Germinal center (tissue), 1 donor: ENCODE data around the gene MAMDC2.

ENCODE experiments used
- DNase-seq: peaks from one replicate; pipeline ENCODE4 v3.0.0; 2012; ENCODE audit warnings: mixed read lengths, low spot score

Gene MAMDC2

GRCh38 chr9:70108181-70108580, 64.5 kb downstream of the MAMDC2 start:
- DNase-seq = no peak

- no peak for DNase-seq
Observed at GRCh38 chr9:70110194-70111041, 66.8 kb downstream of the MAMDC2 start.

- DNase-seq = peak; percentile 34
Observed at GRCh38 chr9:70111042-70111602, 67.5 kb downstream of the MAMDC2 start.

- no peak for DNase-seq
Observed at GRCh38 chr9:70111641-70112236, 68.1 kb downstream of the MAMDC2 start.

GRCh38 chr9:70112981-70113380, 69.3 kb downstream of the MAMDC2 start:
- no peak for DNase-seq

- peak; percentile 50 for DNase-seq
Observed at GRCh38 chr9:70113403-70114022, 69.9 kb downstream of the MAMDC2 start.

GRCh38 chr9:70114898-70115297, 71.2 kb downstream of the MAMDC2 start:
- no peak for DNase-seq

- DNase-seq = no peak
Observed at GRCh38 chr9:70117835-70118319, 74.2 kb downstream of the MAMDC2 start.

- DNase-seq = no peak
Observed at GRCh38 chr9:70119786-70120185, 76.1 kb downstream of the MAMDC2 start.

- no peak for DNase-seq
Observed at GRCh38 chr9:70120834-70121510, 77.3 kb downstream of the MAMDC2 start.

- DNase-seq = no peak
Observed at GRCh38 chr9:70121818-70122436, 78.3 kb downstream of the MAMDC2 start.

GRCh38 chr9:70123695-70124094, 80.0 kb downstream of the MAMDC2 start:
- DNase-seq = no peak

- DNase-seq = no peak
Observed at GRCh38 chr9:70125621-70126263, 82.1 kb downstream of the MAMDC2 start.

- DNase-seq = no peak
Observed at GRCh38 chr9:70127036-70127435, 83.4 kb downstream of the MAMDC2 start.

- DNase-seq = no peak
Observed at GRCh38 chr9:70127540-70128416, 84.1 kb downstream of the MAMDC2 start.

GRCh38 chr9:70130266-70130665, 86.6 kb downstream of the MAMDC2 start:
- DNase-seq = no peak

GRCh38 chr9:70131296-70131695, 87.6 kb downstream of the MAMDC2 start:
- DNase-seq = no peak

GRCh38 chr9:70133253-70134208, 89.9 kb downstream of the MAMDC2 start:
- DNase-seq = no peak

- no peak for DNase-seq
Observed at GRCh38 chr9:70134360-70134759, 90.7 kb downstream of the MAMDC2 start.
